Epithelial cell of esophagus (primary cell): ENCODE data around the gene HCN3.

ENCODE experiments used
- DNase-seq: peaks from one replicate; pipeline ENCODE4 v3.0.0; 2010; ENCODE audit warnings: low read depth
- H3K4me3 ChIP-seq: 2 replicates; pipeline ENCODE4 v1.5.1; 2011; ENCODE audit warnings: mild to moderate bottlenecking, low read length, control low read depth
- CTCF ChIP-seq: IDR thresholded peaks from 2 replicates; pipeline ENCODE4 v1.5.1; 2011; ENCODE audit warnings: low read depth, mild to moderate bottlenecking, low read length, control low read depth, inconsistent platforms; ENCODE audit not compliant: insufficient read depth; ENCODE audit errors: missing control alignments

The HCN3 gene

DNA sequence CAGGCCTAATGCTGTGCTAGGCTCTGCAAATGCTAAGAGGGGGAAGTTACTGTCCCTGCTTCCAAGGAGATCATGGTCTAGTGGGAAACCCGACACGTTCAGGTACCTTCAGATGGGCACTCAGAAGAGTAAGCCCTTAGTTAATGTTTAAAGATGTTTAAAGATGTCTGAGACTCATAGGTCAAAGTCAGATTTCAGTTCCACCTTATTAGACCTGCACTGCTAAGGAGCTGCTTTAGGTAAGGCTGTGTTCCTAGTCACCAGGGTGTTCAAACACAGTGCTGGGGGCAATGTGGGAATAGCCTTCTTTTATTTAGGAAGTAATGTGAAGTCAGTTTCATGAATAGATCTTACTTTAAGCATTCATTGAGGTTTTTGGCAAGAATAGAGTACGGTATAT lies 39.7 kb downstream of the HCN3 start:
- no peak overlapping the region for H3K4me3 ChIP-seq
- DNase-seq = no peak
- no peak for TF ChIP-seq CTCF

DNA sequence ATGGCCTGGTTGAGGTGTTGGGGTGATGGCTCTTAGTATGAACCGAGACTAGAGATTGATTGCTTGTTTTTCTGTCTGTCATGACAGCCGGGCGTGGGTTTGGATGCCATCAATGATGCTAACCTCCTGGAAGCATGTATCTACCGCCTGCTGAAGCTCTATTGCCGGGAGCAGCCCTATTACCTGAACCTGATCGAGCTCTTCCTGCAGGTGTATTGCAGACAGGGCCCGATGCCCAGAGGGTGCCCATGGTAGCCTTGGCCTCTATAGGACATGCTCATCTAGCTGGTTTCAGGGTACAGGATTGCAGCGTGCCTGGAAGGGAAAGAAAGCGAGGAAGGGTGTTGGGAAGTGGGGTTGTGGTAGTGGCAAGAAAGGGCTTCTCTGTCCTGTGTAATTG lies 40.8 kb downstream of the HCN3 start:
- TF ChIP-seq CTCF = no peak
- H3K4me3 ChIP-seq = no peak overlapping the region
- DNase-seq = no peak

DNA sequence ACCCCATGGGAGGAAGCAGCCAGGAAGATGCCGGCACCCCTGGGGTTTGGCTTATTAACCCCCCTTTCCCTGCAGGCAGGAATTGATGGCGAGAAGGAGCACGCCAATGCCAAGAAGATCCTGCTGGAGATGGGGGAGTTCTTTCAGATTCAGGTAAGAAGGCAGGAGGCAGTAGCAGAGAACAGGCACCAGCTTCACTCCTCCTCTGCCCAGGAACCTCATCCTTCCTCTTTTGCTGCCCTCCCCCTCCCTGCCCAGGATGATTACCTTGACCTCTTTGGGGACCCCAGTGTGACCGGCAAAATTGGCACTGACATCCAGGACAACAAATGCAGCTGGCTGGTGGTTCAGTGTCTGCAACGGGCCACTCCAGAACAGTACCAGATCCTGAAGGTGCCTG lies 42.3 kb downstream of the HCN3 start:
- DNase-seq = no peak
- TF ChIP-seq CTCF = no peak
- H3K4me3 ChIP-seq = no peak overlapping the region

- peak overlapping the region; percentile 48 for H3K4me3 ChIP-seq
- DNase-seq = peak; percentile 15
- TF ChIP-seq CTCF = no peak
These were observed 43.0 kb downstream of the HCN3 start for GRCh38 chr1:155320252-155320651.

GRCh38 chr1:155320661-155321617 lies 43.7 kb downstream of the HCN3 start, which contains the start of gene RUSC1:
TSS of gene RUSC1 (plus strand) at chr1:155320894. CDS start at chr1:155321774, 880 bp downstream.
- DNase-seq = peak; percentile 64
- TF ChIP-seq CTCF = no peak
- H3K4me3 ChIP-seq = peak within 1 kb of the TSS; percentile 48

GRCh38 chr1:155321639-155322503 lies 44.6 kb downstream of the HCN3 start:
- DNase-seq = peak; percentile 19
- TF ChIP-seq CTCF = no peak
- peak overlapping the region; percentile 92 for H3K4me3 ChIP-seq
